ENCODE measurements around the gene CTSW.

GRCh38 chr11:65891219-65892136 lies 11.8 kb downstream of the CTSW start:
- TF ChIP-seq CTCF (IDR thresholded peaks at IDR 0.05) (peak in 2 of 4 experiments; percentile 17 to 48), POLR2A (IDR thresholded peaks at IDR 0.05) (no peak)
